ENCODE measurements around the gene DRC7.

GRCh38 chr16:57774705-57775285 is 80.2 kb downstream of the DRC7 start:
- TF ChIP-seq JUNB (IDR thresholded peaks at IDR 0.05) (no peak), YY1 (IDR thresholded peaks at IDR 0.05; ENCODE audit: low read depth, low read length) (no peak), ZBTB33 (IDR thresholded peaks at IDR 0.05) (no peak), POLR2A (IDR thresholded peaks at IDR 0.05; ENCODE audit: low read depth, low read length) (no peak), CTCF (IDR thresholded peaks at IDR 0.05 in 2 of 3, conservative IDR thresholded peaks at IDR 0.05 in 1 of 3; ENCODE audit: control insufficient read depth in 2 of 3, extremely low read depth in 1 of 3, insufficient read depth in 1 of 3, low read depth in 3 of 3, low read length in 3 of 3) (no peak), CHD2 (IDR thresholded peaks at IDR 0.05; ENCODE audit: borderline replicate concordance, low read depth, low read length) (no peak), HCFC1 (IDR thresholded peaks at IDR 0.05; ENCODE audit: low read length) (no peak), CEBPB (IDR thresholded peaks at IDR 0.05; ENCODE audit: borderline replicate concordance in 1 of 2, low read depth in 2 of 2, low read length in 2 of 2) (no peak), REST (IDR thresholded peaks at IDR 0.05; ENCODE audit: low read depth, low read length) (no peak), POLR2AphosphoS2 (IDR thresholded peaks at IDR 0.05; ENCODE audit: low read depth, low read length) (no peak), RCOR1 (conservative IDR thresholded peaks at IDR 0.05; ENCODE audit: low read depth, low read length) (no peak)
